MCF 10A (cell line): ENCODE results near the gene TTLL5. TPM values are rescaled to one million over a fixed set of nuclear protein-coding genes. Genes with fewer than 3 reads are reported as not detected.

Experiments used
- BruUV-seq: library from RNA; stranded (reverse); fragments of 400-500 nt; replicated peaks from 2 replicates; lab custom pipeline; 2021; lab: Mats Ljungman, UMichigan
- CTCF ChIA-PET: fragments of 300-600 bp; sonication (Branson Sonifier 250); formaldehyde crosslinking; extraction: SDS; loops from one replicate; lab custom pipeline; 2021; ENCODE audit warnings: antibody characterized with exemption, inconsistent platforms; lab: Yijun Ruan, JAX
- POLR2A ChIA-PET: fragments of 300-600, 350-650 bp; sonication (Branson Sonifier 250); formaldehyde crosslinking; extraction: SDS; loops from one replicate; lab custom pipeline; 2020; ENCODE audit warnings: antibody characterized with exemption, inconsistent platforms; lab: Yijun Ruan, JAX
- DNase-seq: peaks from one replicate; pipeline ENCODE4 v3.0.0-alpha.2; 2018; ENCODE audit not compliant: unreplicated experiment
- H3K27ac Mint-ChIP-seq: one replicate; pipeline ENCODE4 v1.8.0; 2022; ENCODE audit warnings: mild to moderate bottlenecking, low read depth, mixed read lengths; ENCODE audit not compliant: unreplicated experiment
- H3K27me3 Mint-ChIP-seq: one replicate; pipeline ENCODE4 v1.8.0; 2022; ENCODE audit warnings: mixed read lengths; ENCODE audit not compliant: insufficient read depth, unreplicated experiment
- H3K36me3 Mint-ChIP-seq: one replicate; pipeline ENCODE4 v1.8.0; 2022; ENCODE audit warnings: mild to moderate bottlenecking, moderate library complexity, mixed read lengths; ENCODE audit not compliant: insufficient read depth, unreplicated experiment
- H3K4me1 Mint-ChIP-seq: one replicate; pipeline ENCODE4 v1.8.0; 2022; ENCODE audit warnings: mixed read lengths; ENCODE audit not compliant: insufficient read depth, unreplicated experiment
- H3K4me3 Mint-ChIP-seq: one replicate; pipeline ENCODE4 v1.8.0; 2022; ENCODE audit warnings: mild to moderate bottlenecking, moderate library complexity, mixed read lengths; ENCODE audit not compliant: unreplicated experiment
- H3K9me3 Mint-ChIP-seq: one replicate; pipeline ENCODE4 v1.8.0; 2022; ENCODE audit warnings: mixed read lengths; ENCODE audit not compliant: unreplicated experiment
- CTCF ChIP-seq: fragments of 200-600 bp; IDR thresholded peaks from one replicate; pipeline ENCODE4 v1.8.0; 2022; ENCODE audit warnings: antibody characterized with exemption, mild to moderate bottlenecking; ENCODE audit not compliant: unreplicated experiment
- intact Hi-C: fragments of 100-400 bp; cut with micrococcal nuclease; formaldehyde crosslinking; loops from 2 replicates; pipeline ENCODE4 v1.14.1; 2022
- total RNA-seq: library from RNA; stranded (reverse); gene quantifications from 2 replicates; pipeline ENCODE4 v1.2.3, GENCODE V29; 2022

The TTLL5 gene
- total RNA-seq, 1 experiment from 2014 or later: 31.7 TPM

- intact Hi-C loops: no loop called here
- no peak overlapping the region for H3K4me3 Mint-ChIP-seq
- POLR2A ChIA-PET: no interaction called here
- CTCF ChIA-PET: interaction anchor here (0.6 to 1.0 kb wide), 2 partner anchors 22 to 319 kb away, joined by 3 read pairs; no protein-coding TSS in a partner anchor
- H3K9me3 Mint-ChIP-seq: no peaks in the 10 kb centered on the region
- no peaks in the 10 kb centered on the region for H3K36me3 Mint-ChIP-seq
- H3K27ac Mint-ChIP-seq: no peak overlapping the region
- peaks cover 6% of the 10 kb centered on the region for H3K4me1 Mint-ChIP-seq
- no TSS peak for BruUV-seq
- TF ChIP-seq CTCF: no peak
- DNase-seq: no peak
- H3K27me3 Mint-ChIP-seq: no peaks in the 10 kb centered on the region
Observed at GRCh38 chr14:75927564-75928087, 266.6 kb downstream of the TTLL5 start.

DNA sequence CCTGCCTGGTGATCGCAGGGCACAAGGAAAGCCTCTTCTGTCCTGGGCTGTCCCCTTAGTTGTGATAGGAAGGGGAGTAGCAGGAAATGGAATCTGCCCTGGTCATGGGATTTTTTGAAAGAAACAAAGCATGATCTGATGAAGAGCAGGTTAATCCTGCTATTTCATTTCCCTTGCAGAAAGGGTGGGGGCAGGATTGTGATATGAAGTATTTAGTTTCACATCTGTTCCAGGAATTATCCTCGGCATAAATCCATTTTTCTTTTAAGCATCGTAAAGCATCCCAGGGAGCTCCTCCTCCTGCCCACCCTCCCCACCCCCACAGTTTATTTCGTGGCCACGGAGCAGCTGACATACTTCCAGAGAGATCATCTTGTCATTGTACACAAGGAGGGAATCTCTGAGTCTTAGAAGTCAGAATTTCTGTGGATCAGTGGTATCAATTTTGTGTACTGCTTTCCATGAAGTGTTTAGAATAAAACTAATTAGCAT, 267.7 kb downstream of the TTLL5 start:
- Mint-ChIP-seq H3K36me3 (no peaks in the 10 kb centered on the region), H3K4me3 (no peak overlapping the region), H3K27ac (no peak overlapping the region), H3K27me3 (no peaks in the 10 kb centered on the region), H3K9me3 (no peaks in the 10 kb centered on the region), H3K4me1 (peaks cover 6% of the 10 kb centered on the region)
- POLR2A ChIA-PET: no interaction called here
- no TSS peak for BruUV-seq
- DNase-seq: no peak
- no peak for TF ChIP-seq CTCF
- intact Hi-C loops: no loop called here
- CTCF ChIA-PET: interaction anchor here (1.0 kb wide), 1 partner anchor 23 kb away, joined by 3 read pairs; no protein-coding TSS in a partner anchor

DNA sequence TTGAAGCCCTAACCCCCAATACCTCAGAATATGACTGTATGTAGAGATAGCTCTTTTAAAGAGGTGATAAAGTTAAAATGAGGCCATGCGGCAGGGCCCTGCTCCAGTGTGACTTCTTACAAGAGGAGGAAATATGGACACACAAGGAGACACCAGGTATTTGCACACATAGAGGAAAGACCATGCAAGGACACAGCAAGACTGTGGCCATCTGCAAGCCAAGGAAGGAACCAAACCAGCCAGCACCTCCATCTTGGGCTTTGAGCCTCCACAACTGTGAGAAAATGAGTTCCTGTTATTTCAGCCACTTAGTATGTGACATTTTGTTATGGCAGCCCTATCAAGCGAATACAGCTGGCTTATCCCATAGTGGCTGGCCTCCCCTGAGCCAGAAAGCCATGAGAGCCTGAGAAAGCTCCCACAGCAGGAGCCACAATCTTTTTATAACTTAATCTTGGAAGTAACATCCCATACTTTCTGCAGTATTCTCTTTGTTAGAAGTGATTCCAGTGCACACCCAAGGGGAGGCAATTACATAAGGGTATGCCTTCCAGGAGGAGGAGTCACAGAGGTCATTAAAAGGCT, 272.8 kb downstream of the TTLL5 start:
- no peak for TF ChIP-seq CTCF
- Mint-ChIP-seq H3K27ac (no peak overlapping the region), H3K36me3 (no peaks in the 10 kb centered on the region), H3K4me1 (peaks cover 6% of the 10 kb centered on the region), H3K27me3 (no peaks in the 10 kb centered on the region), H3K4me3 (no peak overlapping the region), H3K9me3 (no peaks in the 10 kb centered on the region)
- DNase-seq: no peak
- no TSS peak for BruUV-seq
- ChIA-PET POLR2A (no interaction called here), CTCF (interaction anchor here (0.7 to 1.7 kb wide), 2 partner anchors 45 to 102 kb away, joined by 4 to 5 read pairs; no protein-coding TSS in a partner anchor)
- intact Hi-C loops: no loop called here

- no peaks in the 10 kb centered on the region for H3K36me3 Mint-ChIP-seq
- no peaks in the 10 kb centered on the region for H3K9me3 Mint-ChIP-seq
- POLR2A ChIA-PET: interaction anchor here (0.7 to 1.1 kb wide), 2 partner anchors 28 to 137 kb away, joined by 3 read pairs; no protein-coding TSS in a partner anchor
- no peak overlapping the region for H3K4me3 Mint-ChIP-seq
- no TSS peak for BruUV-seq
- no peak for TF ChIP-seq CTCF
- intact Hi-C loops: no loop called here
- CTCF ChIA-PET: interaction anchor here (1.7 kb wide), 1 partner anchor 44 kb away, joined by 5 read pairs; no protein-coding TSS in a partner anchor
- DNase-seq: no peak
- H3K27me3 Mint-ChIP-seq: no peaks in the 10 kb centered on the region
- no peak overlapping the region for H3K27ac Mint-ChIP-seq
- H3K4me1 Mint-ChIP-seq: peaks cover 6% of the 10 kb centered on the region
Observed at GRCh38 chr14:75934998-75935628, 274.1 kb downstream of the TTLL5 start.
